Measurements from ENCODE around the gene PLA2G2F.

- no peak for TF ChIP-seq POLR2AphosphoS5 (IDR thresholded peaks at IDR 0.05; ENCODE audit: low read depth)
- no peak for TF ChIP-seq CTCF (IDR thresholded peaks at IDR 0.05; ENCODE audit: insufficient read depth, low read length)
- no peak for TF ChIP-seq GABPA (IDR thresholded peaks at IDR 0.05; ENCODE audit: low read depth)
- TF ChIP-seq SPI1 (IDR thresholded peaks at IDR 0.05; ENCODE audit: borderline replicate concordance, low read depth): no peak
- no peak for TF ChIP-seq REST (IDR thresholded peaks at IDR 0.05; ENCODE audit: insufficient replicate concordance, low read depth)
These were observed 31.3 kb upstream of the PLA2G2F start for GRCh38 chr1:20107796-20108195.

Data from HL-60 (cell line).